Peyer's patch (tissue), 4 donors: ENCODE data around the gene SUPT20H. TPM values are rescaled to one million over a fixed set of nuclear protein-coding genes. Genes with fewer than 3 reads are reported as not detected.

ENCODE experiments used
- DNase-seq, 3 donors: peaks; one replicate each; pipeline ENCODE4 v3.0.0-alpha.2; 2017 to 2019
- H3K27ac ChIP-seq, 4 donors: fragments of 200-600 bp; sonication (generic); one replicate each; pipeline ENCODE4 v1.5.1; 2016 to 2019
- H3K27me3 ChIP-seq, 2 donors: fragments of 200-600 bp; sonication (generic); one replicate each; pipeline ENCODE4 v1.5.1; 2019
- H3K36me3 ChIP-seq, 3 donors: fragments of 200-600 bp; sonication (generic); one replicate each; pipeline ENCODE4 v1.5.1; 2016 to 2019
- H3K4me1 ChIP-seq, 4 donors: fragments of 200-600 bp; sonication (generic); one replicate each; pipeline ENCODE4 v1.5.1; 2016 to 2019
- H3K4me3 ChIP-seq, 4 donors: fragments of 200-600 bp; sonication (generic); 1 replicate in 3 of 4; 2 replicates in 1 of 4; pipeline ENCODE4 v1.5.1; 2016 to 2019; ENCODE audit warnings: mild to moderate bottlenecking in 1 of 4
- H3K9me3 ChIP-seq, 4 donors: fragments of 200-600 bp; sonication (generic); one replicate each; pipeline ENCODE4 v1.5.1; 2016 to 2019; ENCODE audit warnings: mild to moderate bottlenecking in 1 of 4
- POLR2A ChIP-seq, 2 donors: fragments of 450-650 bp; IDR thresholded peaks; one replicate each; pipeline ENCODE4 v1.5.1; 2017; ENCODE audit warnings: antibody characterized with exemption in 2 of 2, mild to moderate bottlenecking in 2 of 2, moderate library complexity in 2 of 2
- total RNA-seq, 4 donors: library from RNA; depleted of rRNA; stranded (reverse); fragments of >200 nt; gene quantifications; one replicate each; pipeline ENCODE4 v1.1.0, GENCODE V29; 2016
- TF ChIP-seq, protein P1 (sequence below), 6 experiments: fragments of 450-650 bp in 4 of 6; fragments of 200-600 bp in 2 of 6; sonication (generic) in 1 of 6; IDR thresholded peaks; one replicate each; pipeline ENCODE4 v1.5.1; 2017 to 2019; ENCODE audit warnings: antibody characterized with exemption in 6 of 6, mild to moderate bottlenecking in 3 of 6, moderate library complexity in 1 of 6

SUPT20H gene
- total RNA-seq, 4 donors from 2014 or later, result 46.1 to 81.7 (median 61.7) TPM

- Histone ChIP-seq H3K27ac (no peak overlapping the region), H3K9me3 (no peaks in the 10 kb centered on the region), H3K36me3 (peaks cover 0 to 76% (median 0%) of the 10 kb centered on the region in 3 donors), H3K4me3 (no peak overlapping the region), H3K27me3 (no peaks in the 10 kb centered on the region), H3K4me1 (no peaks in the 10 kb centered on the region)
- TF ChIP-seq, protein P1, sequence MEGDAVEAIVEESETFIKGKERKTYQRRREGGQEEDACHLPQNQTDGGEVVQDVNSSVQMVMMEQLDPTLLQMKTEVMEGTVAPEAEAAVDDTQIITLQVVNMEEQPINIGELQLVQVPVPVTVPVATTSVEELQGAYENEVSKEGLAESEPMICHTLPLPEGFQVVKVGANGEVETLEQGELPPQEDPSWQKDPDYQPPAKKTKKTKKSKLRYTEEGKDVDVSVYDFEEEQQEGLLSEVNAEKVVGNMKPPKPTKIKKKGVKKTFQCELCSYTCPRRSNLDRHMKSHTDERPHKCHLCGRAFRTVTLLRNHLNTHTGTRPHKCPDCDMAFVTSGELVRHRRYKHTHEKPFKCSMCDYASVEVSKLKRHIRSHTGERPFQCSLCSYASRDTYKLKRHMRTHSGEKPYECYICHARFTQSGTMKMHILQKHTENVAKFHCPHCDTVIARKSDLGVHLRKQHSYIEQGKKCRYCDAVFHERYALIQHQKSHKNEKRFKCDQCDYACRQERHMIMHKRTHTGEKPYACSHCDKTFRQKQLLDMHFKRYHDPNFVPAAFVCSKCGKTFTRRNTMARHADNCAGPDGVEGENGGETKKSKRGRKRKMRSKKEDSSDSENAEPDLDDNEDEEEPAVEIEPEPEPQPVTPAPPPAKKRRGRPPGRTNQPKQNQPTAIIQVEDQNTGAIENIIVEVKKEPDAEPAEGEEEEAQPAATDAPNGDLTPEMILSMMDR (IDR thresholded peaks at IDR 0.05), result no peak
- no peak for DNase-seq
Measured at GRCh38 chr13:36966404-36966803, 93.1 kb downstream of the SUPT20H start.

- Histone ChIP-seq H3K4me1 (no peaks in the 10 kb centered on the region), H3K36me3 (peaks cover 0 to 76% (median 0%) of the 10 kb centered on the region in 3 donors), H3K4me3 (no peak overlapping the region), H3K27me3 (no peaks in the 10 kb centered on the region), H3K27ac (no peak overlapping the region), H3K9me3 (no peaks in the 10 kb centered on the region)
- TF ChIP-seq, protein P1 (IDR thresholded peaks at IDR 0.05), result no peak
- TF ChIP-seq POLR2A (IDR thresholded peaks at IDR 0.05), result no peak
- no peak for DNase-seq
Measured at GRCh38 chr13:36965767-36966166, 93.7 kb downstream of the SUPT20H start.

- H3K9me3 ChIP-seq, result no peaks in the 10 kb centered on the region
- no peaks in the 10 kb centered on the region for H3K4me1 ChIP-seq
- H3K4me3 ChIP-seq, result no peak overlapping the region
- DNase-seq, result no peak
- H3K27ac ChIP-seq, result no peak overlapping the region
- TF ChIP-seq, protein P1 (IDR thresholded peaks at IDR 0.05), result no peak
- no peak for TF ChIP-seq POLR2A (IDR thresholded peaks at IDR 0.05)
- H3K27me3 ChIP-seq, result no peaks in the 10 kb centered on the region
- peaks cover 0 to 36% (median 0%) of the 10 kb centered on the region in 3 donors for H3K36me3 ChIP-seq
Measured at GRCh38 chr13:36959456-36960116, 99.9 kb downstream of the SUPT20H start.

Other genes with a start within 250 kb of the SUPT20H start
- gene RFXAP, start 240.5 kb downstream of the SUPT20H start, total RNA-seq, result 1 to 10 TPM; 3.8 to 5.5 (median 4.6) TPM
- gene SMAD9, start 139.4 kb downstream of the SUPT20H start, total RNA-seq, result 10 to 100 TPM in 1 of 4 donors, 1 to 10 TPM in 3; 3.2 to 10.7 (median 4.0) TPM
- 10 to 100 TPM; 21.3 to 25.4 (median 22.3) TPM for gene ALG5, start 60.3 kb downstream of the SUPT20H start, total RNA-seq
- gene EXOSC8, start 58.9 kb downstream of the SUPT20H start, total RNA-seq, result 10 to 100 TPM; 24.8 to 68.5 (median 25.3) TPM
- not detected for gene CSNK1A1L, start 46.0 kb upstream of the SUPT20H start, total RNA-seq